Measurements from ENCODE around the gene CHURC1.

DNA sequence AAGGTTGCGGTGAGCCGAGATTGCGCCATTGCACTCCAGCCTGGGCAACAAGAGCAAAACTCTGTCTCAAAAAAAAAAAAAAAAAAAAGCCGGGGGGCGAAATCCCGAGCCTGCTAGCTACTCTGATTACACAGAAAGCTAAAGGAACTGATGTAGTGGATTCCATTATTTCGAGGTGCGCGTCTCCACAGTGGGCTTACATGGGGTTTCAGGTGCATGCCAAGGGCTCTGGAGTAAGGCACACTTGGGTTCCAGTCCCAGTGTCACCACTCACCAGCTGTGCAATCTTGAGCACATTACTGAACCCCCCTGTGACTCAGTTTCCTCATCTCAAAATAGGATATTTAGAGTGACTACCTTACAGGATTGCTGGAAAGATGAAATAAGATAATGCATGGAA lies 59.6 kb downstream of the CHURC1 start:
- no peak for TF ChIP-seq EZH2phosphoT487 (IDR thresholded peaks at IDR 0.05; ENCODE audit: insufficient read depth, low read depth)
- TF ChIP-seq EZH2 (IDR thresholded peaks at IDR 0.05; ENCODE audit: insufficient read depth, poor library complexity, severe bottlenecking): no peak

Data from GM23248 (cell line).